Measurements from ENCODE around the gene SLC25A21.

DNA sequence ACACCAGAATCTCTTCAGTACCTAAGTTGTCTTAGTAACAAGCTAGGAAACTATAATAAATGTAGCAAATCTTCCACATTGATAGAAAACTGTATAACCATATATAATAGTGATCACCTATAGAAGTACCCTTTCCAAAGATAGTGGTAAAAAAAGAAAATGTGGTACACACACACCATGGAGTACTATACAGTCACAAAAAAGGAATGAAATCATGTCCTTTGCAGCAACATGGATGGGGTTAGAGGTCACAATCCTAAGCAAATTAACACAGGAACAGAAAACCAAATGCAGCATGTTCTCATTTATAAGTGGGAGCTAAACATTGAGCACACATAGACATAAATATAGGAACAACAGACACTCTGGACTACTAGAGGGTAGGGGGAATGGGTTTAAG is 90.5 kb downstream of the SLC25A21 start:
- TF ChIP-seq, protein P1, sequence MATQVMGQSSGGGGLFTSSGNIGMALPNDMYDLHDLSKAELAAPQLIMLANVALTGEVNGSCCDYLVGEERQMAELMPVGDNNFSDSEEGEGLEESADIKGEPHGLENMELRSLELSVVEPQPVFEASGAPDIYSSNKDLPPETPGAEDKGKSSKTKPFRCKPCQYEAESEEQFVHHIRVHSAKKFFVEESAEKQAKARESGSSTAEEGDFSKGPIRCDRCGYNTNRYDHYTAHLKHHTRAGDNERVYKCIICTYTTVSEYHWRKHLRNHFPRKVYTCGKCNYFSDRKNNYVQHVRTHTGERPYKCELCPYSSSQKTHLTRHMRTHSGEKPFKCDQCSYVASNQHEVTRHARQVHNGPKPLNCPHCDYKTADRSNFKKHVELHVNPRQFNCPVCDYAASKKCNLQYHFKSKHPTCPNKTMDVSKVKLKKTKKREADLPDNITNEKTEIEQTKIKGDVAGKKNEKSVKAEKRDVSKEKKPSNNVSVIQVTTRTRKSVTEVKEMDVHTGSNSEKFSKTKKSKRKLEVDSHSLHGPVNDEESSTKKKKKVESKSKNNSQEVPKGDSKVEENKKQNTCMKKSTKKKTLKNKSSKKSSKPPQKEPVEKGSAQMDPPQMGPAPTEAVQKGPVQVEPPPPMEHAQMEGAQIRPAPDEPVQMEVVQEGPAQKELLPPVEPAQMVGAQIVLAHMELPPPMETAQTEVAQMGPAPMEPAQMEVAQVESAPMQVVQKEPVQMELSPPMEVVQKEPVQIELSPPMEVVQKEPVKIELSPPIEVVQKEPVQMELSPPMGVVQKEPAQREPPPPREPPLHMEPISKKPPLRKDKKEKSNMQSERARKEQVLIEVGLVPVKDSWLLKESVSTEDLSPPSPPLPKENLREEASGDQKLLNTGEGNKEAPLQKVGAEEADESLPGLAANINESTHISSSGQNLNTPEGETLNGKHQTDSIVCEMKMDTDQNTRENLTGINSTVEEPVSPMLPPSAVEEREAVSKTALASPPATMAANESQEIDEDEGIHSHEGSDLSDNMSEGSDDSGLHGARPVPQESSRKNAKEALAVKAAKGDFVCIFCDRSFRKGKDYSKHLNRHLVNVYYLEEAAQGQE (IDR thresholded peaks at IDR 0.05; ENCODE audit: insufficient read depth in 1 of 2, low read depth in 2 of 2, low read length in 2 of 2): no peak
- TF ChIP-seq POLR2AphosphoS5 (IDR thresholded peaks at IDR 0.05; ENCODE audit: low read depth, low read length): no peak
